ENCODE data around the gene SYNPO2. TPM values are rescaled to one million over a fixed set of nuclear protein-coding genes. Genes with fewer than 3 reads are reported as not detected.

SYNPO2 gene
- total RNA-seq, 3 donors from 2014 or later (not counting 1 experiment from before 2014, with no cell fraction given) = 0.18 to 0.85 (median 0.56) TPM

GRCh38 chr4:118905566-118905965, 16.9 kb downstream of the SYNPO2 start:
- ATAC-seq = no peak
- Histone ChIP-seq H3K9me3 (ENCODE audit: control insufficient read depth, insufficient read depth, low read length) (no peaks in the 10 kb centered on the region), H3K4me1 (ENCODE audit: control insufficient read depth, insufficient read depth, low read length) (no peaks in the 10 kb centered on the region), H3K27me3 (ENCODE audit: control insufficient read depth, insufficient read depth, low read length) (no peaks in the 10 kb centered on the region), H3K27ac (ENCODE audit: low read length) (no peak overlapping the region), H3K36me3 (ENCODE audit: control insufficient read depth, insufficient read depth, low read length) (no peaks in the 10 kb centered on the region), H3K4me3 (ENCODE audit: low read length) (no peak overlapping the region)
- Mint-ChIP-seq H3K36me3 (no peaks in the 10 kb centered on the region), H3K27me3 (ENCODE audit: low read depth in 2 of 2) (peaks cover 6 to 48% of the 10 kb centered on the region in 2 donors), H3K27ac (no peak overlapping the region), H3K9me3 (no peaks in the 10 kb centered on the region), H3K4me1 (no peaks in the 10 kb centered on the region), H3K4me3 (no peak overlapping the region)
- no peak for DNase-seq
- intact Hi-C loops (cut with micrococcal nuclease) = no loop called here
- WGBS (ENCODE audit: insufficient coverage) = 85% methylated on average over 4 of the region's 4 CpGs
- TF ChIP-seq CTCF (IDR thresholded peaks at IDR 0.05) = no peak

- H3K27ac ChIP-seq (ENCODE audit: low read length) = no peak overlapping the region
- no peaks in the 10 kb centered on the region for H3K9me3 Mint-ChIP-seq
- H3K27ac Mint-ChIP-seq = no peak overlapping the region
- no peaks in the 10 kb centered on the region for H3K36me3 ChIP-seq (ENCODE audit: control insufficient read depth, insufficient read depth, low read length)
- H3K4me1 ChIP-seq (ENCODE audit: control insufficient read depth, insufficient read depth, low read length) = no peaks in the 10 kb centered on the region
- H3K9me3 ChIP-seq (ENCODE audit: control insufficient read depth, insufficient read depth, low read length) = no peaks in the 10 kb centered on the region
- no peak for DNase-seq
- ATAC-seq = no peak
- TF ChIP-seq CTCF (IDR thresholded peaks at IDR 0.05) = no peak
- H3K4me3 ChIP-seq (ENCODE audit: low read length) = no peak overlapping the region
- H3K36me3 Mint-ChIP-seq = no peaks in the 10 kb centered on the region
- WGBS (ENCODE audit: insufficient coverage) = 79% methylated on average over 8 of the region's 8 CpGs
- no peak overlapping the region for H3K4me3 Mint-ChIP-seq
- no peaks in the 10 kb centered on the region for H3K4me1 Mint-ChIP-seq
- intact Hi-C loops (cut with micrococcal nuclease) = no loop called here
- H3K27me3 Mint-ChIP-seq (ENCODE audit: low read depth in 2 of 2) = peaks cover 9 to 42% of the 10 kb centered on the region in 2 donors
- peaks cover 2% of the 10 kb centered on the region for H3K27me3 ChIP-seq (ENCODE audit: control insufficient read depth, insufficient read depth, low read length)
Observed at GRCh38 chr4:118909173-118909956, 20.7 kb downstream of the SYNPO2 start.

GRCh38 chr4:118910221-118910620, 21.6 kb downstream of the SYNPO2 start:
- intact Hi-C loops (cut with micrococcal nuclease) = no loop called here
- WGBS (ENCODE audit: insufficient coverage) = no CpG with 5 or more reads among the region's 3 CpGs
- no peaks in the 10 kb centered on the region for H3K4me1 ChIP-seq (ENCODE audit: control insufficient read depth, insufficient read depth, low read length)
- no peak overlapping the region for H3K4me3 Mint-ChIP-seq
- no peaks in the 10 kb centered on the region for H3K9me3 Mint-ChIP-seq
- no peak overlapping the region for H3K27ac ChIP-seq (ENCODE audit: low read length)
- no peak for DNase-seq
- no peak overlapping the region for H3K4me3 ChIP-seq (ENCODE audit: low read length)
- H3K27me3 ChIP-seq (ENCODE audit: control insufficient read depth, insufficient read depth, low read length) = peaks cover 2% of the 10 kb centered on the region
- no peaks in the 10 kb centered on the region for H3K4me1 Mint-ChIP-seq
- peaks cover 11 to 40% of the 10 kb centered on the region in 2 donors for H3K27me3 Mint-ChIP-seq (ENCODE audit: low read depth in 2 of 2)
- no peaks in the 10 kb centered on the region for H3K36me3 ChIP-seq (ENCODE audit: control insufficient read depth, insufficient read depth, low read length)
- H3K9me3 ChIP-seq (ENCODE audit: control insufficient read depth, insufficient read depth, low read length) = no peaks in the 10 kb centered on the region
- no peak for TF ChIP-seq CTCF (IDR thresholded peaks at IDR 0.05)
- no peak for ATAC-seq
- no peaks in the 10 kb centered on the region for H3K36me3 Mint-ChIP-seq
- H3K27ac Mint-ChIP-seq = no peak overlapping the region

All from natural killer cell (primary cell).